GM15510 (cell line): ENCODE results near the gene BPNT1.

Source experiments
- POLR2A ChIP-seq: IDR thresholded peaks from 3 replicates; pipeline ENCODE4 v1.6.1; 2011; ENCODE audit warnings: borderline replicate concordance; ENCODE audit not compliant: insufficient read length; ENCODE audit errors: extremely low read depth

BPNT1 gene

DNA sequence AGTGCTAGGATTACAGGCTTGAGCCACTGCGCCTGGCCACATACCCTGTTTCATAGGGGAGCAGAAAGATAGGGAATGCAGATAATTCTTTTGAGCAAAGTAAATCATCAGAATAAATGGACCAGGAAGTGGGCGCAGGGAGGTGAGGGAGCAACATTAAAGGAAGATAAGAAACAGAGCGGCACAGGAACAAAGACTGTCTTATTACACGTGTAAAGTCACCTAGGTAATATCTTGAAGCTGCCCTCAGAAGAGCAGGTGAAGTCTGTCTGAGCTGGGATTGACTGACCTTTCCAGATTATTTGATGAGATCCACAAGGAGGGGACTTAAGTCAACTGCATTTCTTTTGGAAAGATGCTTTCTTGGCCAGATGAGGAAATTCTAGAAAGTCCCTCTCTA lies 50.9 kb downstream of the BPNT1 start:
- TF ChIP-seq POLR2A, result no peak

- no peak for TF ChIP-seq POLR2A
These were observed 56.7 kb downstream of the BPNT1 start for GRCh38 chr1:220032911-220033310.

DNA sequence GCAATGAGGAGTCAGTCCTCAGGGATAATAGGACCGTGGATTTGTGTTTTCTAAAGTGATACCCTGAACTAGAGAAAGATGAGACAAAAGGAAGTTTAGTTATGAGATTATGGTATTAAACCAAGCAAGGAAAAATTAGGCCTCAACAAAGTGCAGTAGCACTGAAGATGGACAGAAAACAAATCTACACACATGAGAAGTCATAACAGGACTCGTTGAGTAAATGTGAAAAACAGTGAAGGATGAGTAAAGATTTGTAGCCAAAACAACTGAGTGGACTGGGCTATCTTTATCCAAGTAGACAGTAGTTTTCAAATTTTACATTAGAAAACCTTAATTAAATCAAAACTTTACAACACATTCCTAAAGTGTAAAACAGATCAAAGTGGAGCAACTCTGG lies 58.3 kb downstream of the BPNT1 start:
- TF ChIP-seq POLR2A, result no peak

DNA sequence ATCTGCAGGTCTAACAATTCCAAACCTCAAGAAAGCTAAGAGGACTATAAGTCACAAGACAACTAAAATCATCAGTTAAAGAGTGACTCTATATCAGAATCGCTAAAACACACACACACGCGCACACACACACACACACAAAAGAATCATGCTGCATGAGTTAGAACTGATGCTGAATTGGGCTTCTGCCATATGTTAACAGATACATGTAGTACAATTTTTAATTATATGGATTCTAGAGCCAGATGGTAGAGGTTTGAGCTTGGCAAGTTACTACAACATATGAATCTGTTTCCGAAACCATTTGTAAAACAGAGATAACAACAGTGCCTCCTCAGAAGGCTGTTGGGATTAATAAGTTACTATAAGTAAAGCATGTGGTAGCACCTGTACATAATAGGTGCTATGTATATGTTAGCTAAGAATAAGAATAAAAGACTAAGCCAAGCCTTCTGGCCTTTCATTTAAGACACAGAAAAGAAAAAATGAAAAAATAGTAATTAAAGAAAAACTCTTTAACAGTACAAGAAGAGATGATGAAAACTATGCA lies 61.2 kb downstream of the BPNT1 start:
- TF ChIP-seq POLR2A, result no peak

GRCh38 chr1:220019071-220019470 lies 70.5 kb downstream of the BPNT1 start:
- no peak for TF ChIP-seq POLR2A

DNA sequence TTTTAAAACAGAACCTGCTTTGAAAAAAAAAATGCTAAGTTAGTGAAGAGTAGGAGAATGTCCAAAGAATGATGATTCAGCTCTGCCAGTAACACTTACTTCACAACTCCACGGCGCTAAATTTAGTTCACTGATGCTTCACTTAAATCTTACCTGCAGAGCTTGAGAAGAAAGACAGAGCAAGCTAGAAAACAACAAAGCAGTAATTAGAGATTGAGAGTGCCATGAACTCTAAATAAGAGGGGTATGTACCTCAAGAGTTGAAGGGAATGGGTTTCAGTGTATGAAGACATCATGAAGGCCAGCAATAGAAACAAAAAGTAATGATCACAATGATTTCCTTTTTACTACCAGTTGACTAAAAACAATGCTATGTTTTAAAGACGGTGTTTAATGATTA lies 76.1 kb downstream of the BPNT1 start:
- TF ChIP-seq POLR2A, result no peak

DNA sequence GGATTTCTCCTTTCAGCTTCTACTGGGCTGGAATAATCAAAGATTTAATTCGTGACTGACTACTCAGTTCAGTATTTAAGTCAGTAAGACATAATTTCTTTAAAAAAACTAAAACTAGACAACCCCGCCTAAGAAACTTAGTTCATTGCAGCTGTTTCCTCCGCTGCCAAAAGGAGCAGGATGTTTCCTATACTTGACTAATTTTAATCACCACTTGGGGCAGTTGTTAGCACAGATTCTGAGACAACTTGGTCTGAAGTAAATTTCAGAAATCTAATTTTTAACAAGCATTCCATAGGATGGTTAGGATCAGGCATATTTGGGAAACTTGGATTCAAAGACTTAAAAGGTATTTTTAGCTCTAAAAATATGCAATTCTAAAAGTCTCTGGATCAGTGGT lies 77.3 kb downstream of the BPNT1 start:
- TF ChIP-seq POLR2A, result no peak

DNA sequence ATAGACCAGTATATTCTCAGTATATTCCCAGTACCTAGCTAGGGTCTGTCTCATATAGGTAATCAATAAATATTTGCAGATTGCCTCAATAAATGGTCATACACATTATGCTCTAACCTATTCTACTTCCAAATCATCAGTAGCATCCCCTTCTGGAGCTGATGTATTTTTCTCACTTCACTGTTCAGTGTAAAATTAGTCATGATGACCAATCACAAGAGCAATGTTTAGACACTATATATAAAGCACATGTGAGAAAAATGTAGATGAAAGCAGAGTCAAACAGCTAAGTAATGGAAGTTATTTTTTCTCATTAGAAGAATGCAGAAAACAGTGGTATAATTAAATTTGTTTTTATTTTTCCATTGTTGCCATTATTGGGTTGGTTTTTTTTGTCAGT lies 78.0 kb downstream of the BPNT1 start:
- no peak for TF ChIP-seq POLR2A
